HG02759 (cell line): ENCODE data around the gene TRPM2.
"Not testable (repeated sequence)": the region's sequence is repeated elsewhere in the genome, so short reads cannot be mapped to it uniquely, and the experiment has no call there.

Source experiments
- ATAC-seq: cut with Tn5 transposase; IDR thresholded peaks from one replicate; pipeline ENCODE4 v1.9.1; 2021; ENCODE audit warnings: mild to moderate bottlenecking, moderate library complexity; ENCODE audit not compliant: unreplicated experiment

TRPM2 gene

DNA sequence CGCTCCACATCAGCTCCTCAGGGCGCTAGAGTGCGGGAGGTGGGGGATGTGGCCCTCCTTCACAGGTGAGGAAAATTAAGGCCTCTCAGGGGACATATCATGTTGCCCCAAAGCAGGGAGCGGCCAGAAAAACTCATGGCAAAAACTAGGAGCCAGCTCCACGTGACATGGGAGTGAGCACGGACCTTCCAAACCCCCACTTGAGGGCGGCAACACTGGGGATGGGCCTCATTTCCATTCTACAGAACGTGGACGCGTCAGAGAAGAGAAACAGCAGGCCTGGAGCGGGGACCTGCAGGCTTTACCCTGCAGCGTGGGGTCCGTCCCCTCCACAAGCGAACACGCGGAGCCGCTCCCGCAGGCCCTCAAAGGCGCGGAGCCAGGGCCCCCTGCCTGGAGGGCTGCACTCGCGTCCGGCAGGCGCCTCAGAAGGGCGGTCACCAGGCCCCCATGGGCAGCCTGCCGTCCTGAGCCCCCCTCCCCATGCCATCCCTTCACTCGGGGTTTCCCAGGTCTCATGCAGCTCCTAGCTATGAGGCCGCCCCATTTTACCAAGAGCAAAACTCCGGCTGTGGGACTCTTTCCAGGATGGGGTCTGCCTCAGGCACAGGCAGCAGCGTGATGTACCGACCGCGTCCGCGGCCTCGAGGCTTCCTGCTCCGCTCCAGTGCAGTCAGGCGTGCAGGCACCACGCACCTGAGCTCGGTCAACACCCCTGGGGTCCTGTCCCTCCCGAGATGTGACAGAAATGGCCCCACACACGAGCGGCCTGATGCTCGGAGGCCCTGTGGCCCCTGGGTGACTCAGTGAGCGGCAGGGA is 19.7 kb upstream of the TRPM2 start:
- ATAC-seq = no peak

DNA sequence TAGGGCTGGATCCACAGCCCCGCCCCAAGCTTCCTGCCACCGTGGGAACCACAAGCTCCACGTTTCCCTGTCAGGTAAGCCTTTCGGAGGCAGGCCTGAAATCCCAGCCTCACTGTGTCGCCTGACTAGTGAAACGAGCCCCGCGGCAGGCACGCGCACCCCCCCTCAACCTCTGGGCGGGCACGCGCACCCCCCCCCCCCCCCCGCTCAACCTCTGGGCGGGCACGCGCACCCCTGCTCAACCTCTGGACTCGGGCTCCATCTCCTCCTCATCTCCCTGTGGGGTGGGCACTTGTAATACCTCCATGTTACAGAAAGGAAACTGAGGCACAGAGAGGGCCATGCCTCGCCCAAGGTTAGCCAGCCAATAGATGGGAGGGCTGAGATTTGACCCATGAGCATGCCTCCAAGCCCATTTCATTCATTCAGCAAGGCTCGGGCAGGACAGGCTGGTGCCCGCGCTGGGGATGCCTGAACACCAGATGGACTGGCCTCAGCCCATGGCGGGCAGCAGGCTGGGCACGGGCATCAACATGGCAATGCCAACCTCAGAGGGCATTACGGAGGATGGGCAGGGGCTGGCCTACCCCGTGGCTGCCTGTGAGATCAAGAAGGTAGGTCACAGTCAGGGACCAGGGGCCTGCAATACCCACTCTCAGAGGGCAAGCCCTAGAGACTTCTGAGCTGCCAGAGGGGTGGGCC is 18.9 kb upstream of the TRPM2 start:
- ATAC-seq = no peak

DNA sequence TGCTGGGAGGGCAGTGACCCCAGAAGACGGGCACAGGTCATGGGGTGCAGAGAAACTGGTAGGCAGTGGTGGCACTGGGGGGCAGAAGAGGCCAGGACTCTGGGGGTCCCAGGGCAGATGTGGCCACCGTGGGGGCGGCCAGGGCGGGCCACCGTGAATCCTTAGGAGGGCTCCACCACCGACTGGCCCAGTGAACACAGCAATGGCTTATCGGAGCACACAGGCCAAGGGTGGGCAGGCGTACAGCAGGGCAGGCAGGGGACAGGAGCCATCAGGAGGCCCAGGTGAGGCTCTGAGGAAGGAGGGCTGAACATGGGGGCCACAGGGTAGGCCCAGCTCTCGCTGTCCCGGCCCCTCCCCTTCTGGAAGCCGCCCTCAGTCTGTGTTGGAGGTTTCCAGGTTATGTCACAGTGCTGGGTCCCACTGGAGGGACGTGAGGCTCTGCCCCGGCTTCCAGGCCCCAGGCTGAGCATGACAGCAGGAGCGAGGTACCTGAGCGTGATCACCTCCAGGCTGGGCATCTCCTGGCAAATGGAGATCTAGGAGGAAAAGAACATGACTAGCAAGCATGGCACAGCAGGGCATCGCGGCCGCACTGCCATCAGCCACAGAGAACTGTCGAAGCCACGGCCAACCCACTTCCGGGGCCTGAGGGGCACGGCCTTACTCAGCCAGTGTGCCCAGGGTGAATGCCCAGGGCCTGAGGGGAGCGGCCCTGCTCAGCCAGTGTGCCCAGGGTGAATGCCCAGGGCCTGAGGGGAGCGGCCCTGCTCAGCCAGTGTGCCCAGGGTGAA is 18.0 kb upstream of the TRPM2 start:
- ATAC-seq = no peak

DNA sequence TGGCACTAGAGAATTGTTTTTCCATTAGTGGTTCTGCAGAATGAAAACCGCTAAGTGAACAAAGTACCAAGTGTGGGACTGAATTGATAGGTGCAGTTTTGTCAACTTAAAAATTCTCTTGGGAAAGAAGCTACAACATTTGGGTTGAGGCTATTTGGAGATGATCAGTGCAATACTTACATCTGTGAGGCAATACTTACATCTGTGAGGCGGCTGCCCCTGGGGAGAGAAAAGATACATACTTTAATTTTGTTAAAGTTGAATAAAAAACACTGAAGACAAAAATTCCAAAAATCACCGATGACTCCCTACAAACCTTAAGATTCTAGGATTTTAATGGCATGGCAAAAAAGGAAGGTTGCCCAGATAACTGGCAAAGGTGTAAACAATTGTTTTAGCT is 16.0 kb upstream of the TRPM2 start:
- ATAC-seq = no peak

DNA sequence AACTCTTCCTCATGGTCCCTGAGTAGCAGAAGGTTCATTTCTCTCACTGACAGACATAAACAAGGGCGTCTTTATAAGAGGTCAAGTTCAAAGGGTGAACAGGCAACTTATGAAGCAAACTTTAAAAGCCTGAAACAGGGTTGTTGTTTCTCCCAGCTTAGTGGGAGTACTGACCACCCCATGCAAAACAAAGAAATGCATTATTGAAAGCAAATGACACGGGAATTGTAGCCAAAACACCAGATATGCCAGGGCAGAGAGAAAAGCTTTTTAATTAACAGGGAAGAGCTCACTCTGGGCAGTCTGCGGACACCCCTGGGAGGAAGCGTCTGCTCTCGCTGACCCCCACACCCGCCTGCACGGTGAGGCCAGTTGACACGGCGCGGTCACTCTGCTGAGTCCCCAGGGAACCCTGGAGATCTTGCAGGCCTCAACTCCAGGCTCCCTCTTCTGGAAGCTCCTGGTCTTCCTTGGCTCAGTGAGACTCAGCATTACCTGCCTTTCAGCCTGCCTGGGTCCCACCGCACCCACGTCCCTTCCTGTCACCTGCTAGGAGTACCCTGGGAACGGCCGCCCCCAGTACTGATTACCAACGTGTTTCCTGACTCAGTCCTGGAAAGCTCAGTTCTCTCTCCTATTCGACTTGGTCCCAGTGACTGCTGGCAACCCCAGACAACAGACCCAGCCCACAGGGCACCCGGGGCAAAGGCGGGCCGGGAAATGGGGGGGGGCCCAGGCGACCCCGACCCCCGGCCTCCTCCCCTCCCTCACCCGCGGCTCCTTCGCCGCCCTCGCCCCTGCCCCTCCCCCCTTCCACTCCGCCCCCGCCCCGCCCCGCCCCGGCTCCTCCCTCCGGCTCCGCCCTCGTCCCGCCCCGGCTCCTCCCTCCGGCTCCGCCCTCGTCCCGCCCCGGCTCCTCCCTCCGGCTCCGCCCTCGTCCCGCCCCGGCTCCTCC is 15.2 kb upstream of the TRPM2 start:
- ATAC-seq = no peak

DNA sequence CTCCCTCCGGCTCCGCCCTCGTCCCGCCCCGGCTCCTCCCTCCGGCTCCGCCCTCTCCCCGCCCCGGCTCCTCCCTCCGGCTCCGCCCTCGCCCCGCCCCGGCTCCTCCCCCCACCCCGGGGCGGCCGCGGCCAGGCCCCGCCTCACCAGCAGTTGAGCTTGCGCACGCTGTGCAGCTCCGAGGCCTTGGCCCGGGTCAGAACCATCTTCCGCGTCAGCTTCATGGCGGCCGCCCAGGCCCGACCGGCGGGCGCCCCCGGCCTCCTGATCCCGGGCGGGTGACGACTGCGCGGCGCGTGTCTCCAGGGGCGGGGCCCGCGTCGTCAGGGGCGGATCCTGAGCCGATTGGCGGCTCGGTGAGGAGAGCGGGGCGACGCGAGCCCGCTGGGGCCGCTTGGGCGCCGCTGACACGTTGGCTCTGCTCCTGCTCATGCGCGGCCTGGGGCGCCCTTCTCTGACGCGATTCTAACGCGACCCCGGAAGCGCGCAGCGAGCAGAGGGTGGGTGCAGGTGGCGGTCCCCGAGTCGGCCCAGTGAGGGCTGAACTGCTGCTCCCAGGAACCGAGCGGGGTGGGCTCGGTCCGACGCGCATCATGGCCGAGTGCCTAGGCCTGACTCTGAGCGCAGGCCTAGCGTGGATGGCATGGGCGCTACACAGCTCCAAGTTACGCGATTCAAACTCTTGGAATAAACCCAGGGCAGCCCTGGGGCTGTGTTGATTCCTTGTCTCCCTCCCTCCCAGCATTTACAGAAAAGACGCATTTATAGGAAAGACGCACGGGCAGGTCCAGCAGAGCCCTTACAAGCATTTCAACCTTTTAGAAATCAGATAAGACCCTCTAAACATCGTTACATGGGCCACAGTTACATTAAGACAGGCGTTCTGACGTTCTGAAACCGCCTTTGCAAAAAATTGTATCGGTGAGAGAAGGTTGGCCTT is 14.2 kb upstream of the TRPM2 start, which contains the start of gene CFAP410:
Gene CFAP410, minus strand, starts transcription at position 420 of the 940 bp plus-strand sequence. Its CDS starts 196 bp downstream, at position 224.
- ATAC-seq = peak; percentile 92

DNA sequence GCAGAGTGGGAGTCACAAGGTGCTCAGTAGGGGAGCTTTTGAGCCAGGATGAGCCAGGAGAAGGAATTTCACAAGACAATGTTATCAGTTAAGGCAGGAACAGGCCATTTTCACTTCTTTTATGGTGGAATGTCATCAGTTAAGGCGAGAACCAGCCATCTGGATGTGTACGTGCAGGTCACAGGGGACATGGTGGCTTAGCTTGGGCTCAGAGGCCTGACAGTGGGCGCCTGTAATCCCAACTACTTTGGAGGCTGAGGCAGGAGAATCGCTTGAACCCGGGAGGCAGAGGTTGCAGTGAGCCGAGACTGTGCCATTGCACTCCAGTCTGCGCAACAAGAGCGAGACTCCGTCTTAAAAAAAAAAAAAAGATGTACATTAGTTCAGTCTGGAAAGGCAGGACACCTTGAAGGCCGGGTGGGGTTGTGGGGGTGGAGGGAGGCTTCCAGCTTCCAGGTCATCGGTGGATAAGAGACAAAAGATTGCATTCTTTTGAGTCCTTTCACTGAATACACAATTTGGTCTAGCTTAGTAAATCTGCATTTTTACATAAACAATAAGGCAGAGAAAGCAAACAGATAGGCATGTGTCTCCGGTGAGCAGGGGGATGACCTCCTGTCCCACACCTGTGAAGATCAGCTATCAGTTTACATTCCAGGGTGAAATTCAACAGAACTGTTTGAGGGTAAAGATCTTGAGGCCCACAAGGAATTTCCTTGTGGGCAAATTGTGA is 11.5 kb upstream of the TRPM2 start:
- ATAC-seq = not testable (repeated sequence)

DNA sequence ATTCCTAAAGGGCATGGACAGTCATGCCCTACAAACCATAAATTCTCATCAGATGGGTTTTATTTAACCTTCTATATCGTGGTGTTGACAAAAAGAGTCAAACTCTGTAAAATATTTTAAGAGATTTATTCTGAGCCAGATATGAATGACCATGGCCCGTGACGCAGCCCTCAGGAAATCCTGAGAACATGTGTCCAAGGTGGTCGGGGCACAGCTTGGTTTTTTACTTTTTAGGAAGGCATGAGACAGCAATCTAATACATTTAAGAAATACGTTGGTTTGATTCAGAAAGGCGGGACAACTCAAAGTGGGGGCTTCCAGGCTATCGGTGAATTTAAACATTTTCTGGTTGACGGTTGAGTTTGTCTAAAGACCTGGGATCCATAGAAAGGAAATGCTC is 10.4 kb upstream of the TRPM2 start:
- not testable (repeated sequence) for ATAC-seq

DNA sequence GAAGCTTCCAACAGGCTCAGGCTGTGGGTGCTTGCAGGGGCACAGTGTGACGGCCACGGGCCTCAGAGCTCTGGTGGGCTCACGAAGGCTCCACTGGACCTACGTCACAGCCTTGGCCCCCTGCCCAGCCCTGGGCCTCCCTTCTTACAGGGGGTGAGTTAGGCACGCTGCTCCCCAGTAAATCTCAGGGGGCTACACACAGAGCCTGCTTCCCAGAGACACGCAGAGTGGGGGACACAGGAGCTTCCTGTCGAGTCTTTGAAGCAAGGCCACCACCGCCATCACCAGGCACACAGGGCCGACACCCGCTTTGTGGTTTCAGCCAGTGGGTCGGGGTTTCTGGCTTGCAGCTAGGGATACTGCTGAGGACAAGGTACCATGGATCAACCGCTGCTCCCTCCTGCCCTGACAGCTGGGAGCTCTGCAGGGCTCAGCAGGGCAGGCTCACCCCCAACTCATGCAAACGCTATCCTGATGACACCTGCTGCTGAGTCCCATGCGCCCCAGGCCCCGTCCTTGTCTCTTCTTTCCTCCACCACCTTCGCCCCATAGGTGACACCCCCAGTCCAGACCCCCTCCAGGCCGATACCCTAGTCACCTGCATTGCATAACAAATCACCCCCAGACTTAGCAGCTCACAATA is 8.8 kb upstream of the TRPM2 start:
- no peak for ATAC-seq

DNA sequence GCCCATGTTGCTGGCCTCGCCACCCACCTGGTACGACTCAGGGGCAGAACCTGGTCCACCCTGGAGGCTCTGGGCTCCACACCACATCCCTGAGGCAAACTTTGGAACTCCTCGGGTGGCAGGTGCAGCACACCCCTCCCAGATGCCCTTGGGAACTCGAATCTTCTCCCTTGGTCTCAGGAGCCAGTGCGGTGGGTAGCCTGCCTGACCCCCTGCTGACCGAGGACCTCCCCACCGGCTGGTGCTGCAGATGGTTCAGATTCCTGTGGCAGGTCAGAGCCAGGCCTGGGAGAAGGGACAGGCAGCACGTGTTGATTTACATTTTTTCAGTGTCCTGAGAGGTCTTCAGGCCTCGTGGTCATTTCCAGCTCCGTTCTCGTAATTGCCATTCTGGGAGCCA is 7.9 kb upstream of the TRPM2 start:
- ATAC-seq = no peak

DNA sequence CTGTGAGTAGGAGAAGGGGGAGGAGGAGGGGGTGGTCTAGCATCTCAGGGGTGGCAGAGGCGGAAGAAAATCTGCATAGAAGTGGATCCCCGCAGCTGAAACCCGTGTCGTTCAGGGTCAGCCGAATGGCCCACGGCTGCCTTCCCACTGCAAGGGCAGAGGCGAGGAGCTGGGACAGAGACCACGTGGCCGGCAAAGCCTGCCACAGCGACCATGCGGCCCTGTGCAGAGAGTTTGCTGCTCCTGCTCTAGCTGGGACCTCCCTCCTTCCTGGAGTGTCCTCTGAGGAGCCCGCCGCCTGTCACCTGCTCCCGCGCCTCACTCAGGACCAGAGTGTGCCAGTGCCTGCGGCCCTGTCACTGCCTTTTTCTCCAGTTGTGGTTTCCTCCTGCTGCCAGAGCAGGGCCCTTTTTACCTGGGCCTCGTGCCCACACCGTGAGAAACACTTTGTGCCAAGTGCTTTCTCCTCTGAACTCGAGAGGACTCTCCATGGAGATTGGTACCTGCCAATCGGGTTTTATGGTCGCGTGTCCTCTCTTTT is 5.4 kb upstream of the TRPM2 start:
- no peak for ATAC-seq

DNA sequence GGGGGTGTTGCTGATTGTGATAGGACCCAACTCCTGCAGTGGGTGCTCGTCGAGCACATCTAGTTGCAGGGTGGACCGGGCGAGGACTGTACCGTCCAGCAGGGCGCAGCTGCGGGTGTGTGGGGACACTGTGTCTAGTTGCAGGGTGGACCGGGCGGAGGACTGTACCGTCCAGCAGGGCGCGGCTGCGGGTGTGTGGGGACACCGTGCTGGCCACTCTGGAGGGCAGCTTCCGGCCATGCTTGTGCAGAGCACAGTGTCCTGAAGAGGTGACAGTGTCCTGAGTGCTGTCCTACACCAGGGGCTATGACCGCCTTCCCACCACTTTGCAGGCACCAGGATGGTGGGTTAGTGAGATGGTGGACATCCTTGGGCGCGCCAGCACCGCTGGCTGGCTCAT is 4.6 kb upstream of the TRPM2 start:
- no peak for ATAC-seq

DNA sequence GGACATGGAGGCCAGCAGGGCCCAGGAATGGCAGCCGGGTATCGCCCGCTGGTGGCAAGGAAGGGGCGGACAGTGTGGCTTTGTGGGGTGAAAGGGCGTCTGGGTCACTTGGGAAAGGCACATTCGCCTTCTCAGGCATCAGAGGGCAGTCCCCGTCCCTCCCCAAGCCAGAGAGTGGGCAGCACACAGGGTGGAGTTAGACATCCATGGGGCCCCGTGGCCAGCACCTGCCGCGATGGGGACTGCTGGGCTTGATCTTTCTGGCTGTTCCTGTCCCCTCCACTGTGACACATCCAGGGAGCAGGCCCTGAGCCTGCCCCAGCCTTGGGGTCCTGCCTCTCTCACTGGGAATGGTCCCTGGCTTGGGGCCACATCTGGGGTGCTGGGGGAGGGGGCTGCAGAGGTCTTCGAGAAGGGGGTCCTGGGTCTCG is 4.0 kb upstream of the TRPM2 start:
- no peak for ATAC-seq

DNA sequence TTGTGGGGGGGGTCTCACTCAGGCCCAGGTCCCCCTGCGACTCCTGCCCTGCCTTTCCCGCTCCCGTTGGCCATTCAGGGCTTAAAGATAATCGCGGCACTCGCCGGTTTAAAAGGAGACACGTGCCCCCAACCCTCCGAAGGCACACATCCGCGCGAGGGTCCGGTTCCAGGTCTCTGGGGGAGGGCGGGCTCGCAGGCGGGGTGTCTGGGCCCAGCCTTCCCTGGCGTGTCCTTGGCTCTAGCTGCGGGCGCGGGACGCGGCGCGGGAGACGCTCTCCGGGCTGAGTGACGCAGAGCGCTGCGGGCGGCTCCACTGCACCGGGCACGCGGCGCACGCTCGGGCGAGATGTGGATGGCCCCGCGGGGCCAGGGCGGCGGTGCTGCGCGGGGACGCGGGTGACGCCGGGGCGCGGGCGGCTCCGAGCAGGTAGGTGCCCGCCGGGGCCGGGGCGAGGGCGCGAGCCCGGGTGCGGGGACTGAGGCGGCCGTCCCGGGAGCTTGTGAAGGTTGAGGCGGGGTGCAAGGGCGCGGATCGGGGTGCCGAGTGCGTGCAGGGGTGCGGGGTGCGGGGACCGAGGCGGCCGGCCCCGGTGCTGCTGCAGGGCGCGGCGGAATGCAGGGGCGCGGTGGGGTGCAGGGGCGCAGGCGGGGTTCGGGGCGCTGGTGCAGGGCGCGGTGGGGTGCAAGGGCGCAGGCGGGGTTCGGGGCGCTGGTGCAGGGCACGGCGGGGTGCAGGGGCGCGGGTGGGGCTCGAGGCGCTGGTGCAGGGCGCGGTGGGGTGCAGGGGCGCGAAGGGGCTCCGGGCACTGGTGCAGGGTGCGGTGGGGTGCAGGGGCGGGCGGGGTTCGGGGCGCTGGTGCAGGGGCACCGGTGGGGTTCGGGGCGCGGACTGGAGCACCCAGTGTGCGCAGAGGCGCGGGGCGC is 3.3 kb upstream of the TRPM2 start:
- no peak for ATAC-seq

DNA sequence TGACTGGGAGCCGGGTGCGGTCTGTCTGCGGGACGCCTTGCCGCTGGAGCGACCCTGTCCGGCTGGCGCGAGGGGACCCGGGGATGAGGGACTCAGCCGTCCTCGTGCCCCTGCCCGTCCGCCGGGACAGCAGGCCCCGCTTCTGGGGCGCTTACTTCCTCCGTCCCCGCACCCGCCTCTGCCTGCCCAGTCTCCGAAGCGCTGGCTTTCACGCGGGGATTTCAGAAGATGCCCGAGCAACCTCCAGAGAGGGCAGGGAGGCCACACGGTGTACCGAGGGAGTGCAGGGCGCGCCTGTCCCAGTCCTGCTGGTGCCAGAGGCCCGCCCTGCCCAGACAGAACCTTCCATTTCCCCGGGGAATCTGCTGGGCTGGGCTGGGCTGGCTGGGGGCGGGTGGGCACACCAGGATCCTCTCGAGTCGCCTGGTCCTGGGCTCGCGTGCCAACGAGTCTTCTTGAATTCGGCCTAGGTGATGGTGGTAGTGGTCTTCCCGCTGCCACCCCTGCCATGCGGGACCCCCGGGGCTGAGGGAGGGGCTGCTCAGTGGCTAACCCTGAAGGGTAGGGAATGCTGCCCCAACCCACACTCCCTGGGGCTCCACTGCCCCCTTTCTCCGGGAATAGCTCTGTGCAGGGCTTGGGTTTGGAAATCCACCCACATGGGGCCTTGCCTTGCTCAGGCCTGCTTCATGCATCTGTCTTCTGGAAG is 2.5 kb upstream of the TRPM2 start:
- ATAC-seq = no peak
